Dermis microvascular lymphatic vessel endothelial cell (primary cell): Measurements from ENCODE around the gene CFAP61. TPM values are rescaled to one million over a fixed set of nuclear protein-coding genes. Genes with fewer than 3 reads are reported as not detected.
"Not testable (repeated sequence)": the region's sequence is repeated elsewhere in the genome, so short reads cannot be mapped to it uniquely, and the experiment has no call there.

Source experiments
- DNase-seq, 2 donors: peaks; one replicate each; pipeline versions ENCODE4 v3.0.0 to v3.0.0-alpha.2; 2010; ENCODE audit warnings: low read depth in 2 of 2
- total RNA-seq: library from RNA; depleted of rRNA; stranded (reverse); fragments of >200 nt; gene quantifications from 2 replicates; pipeline ENCODE4 v1.2.1, GENCODE V29; 2014

CFAP61 gene
- total RNA-seq, 1 donor from 2014 or later: not detected

DNA sequence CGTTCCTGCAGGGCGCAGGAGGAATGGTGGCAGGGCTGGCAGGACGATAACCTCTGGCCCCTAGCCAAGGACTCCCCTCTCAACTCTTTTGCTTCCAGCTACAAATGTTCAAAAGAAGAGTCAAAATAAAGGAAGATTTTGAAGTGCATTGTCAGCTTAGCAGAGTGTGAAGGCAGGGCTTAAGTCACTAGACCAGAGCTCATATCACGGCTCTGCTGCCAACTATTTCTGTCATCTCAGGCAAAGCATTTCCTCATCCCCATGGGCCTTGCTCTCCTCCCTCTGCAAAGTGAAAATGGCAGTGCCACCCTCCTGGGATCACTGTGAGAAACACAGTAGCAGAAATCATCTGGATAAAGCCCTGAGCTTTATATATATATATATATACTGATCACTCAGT lies 36.7 kb downstream of the CFAP61 start:
- no peak for DNase-seq

DNA sequence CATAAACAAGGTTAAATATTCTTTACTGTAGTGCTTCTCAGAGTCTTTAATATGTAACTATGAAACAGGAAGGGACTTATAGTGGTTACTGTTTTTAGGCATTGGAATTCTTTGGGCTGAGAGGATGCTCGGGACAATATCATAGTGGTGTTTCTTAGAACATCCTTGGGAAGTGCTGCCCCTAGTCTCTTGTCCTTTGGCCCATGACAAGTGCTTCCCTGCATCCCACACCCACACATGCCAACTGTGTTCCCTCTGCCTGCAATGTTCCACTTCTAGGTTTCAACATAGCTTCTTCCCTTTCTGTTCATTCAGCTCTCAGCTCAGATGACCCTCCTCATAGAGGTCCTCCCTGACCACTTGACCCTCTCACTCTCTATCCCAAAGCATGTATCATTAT lies 37.6 kb downstream of the CFAP61 start:
- DNase-seq: no peak

DNA sequence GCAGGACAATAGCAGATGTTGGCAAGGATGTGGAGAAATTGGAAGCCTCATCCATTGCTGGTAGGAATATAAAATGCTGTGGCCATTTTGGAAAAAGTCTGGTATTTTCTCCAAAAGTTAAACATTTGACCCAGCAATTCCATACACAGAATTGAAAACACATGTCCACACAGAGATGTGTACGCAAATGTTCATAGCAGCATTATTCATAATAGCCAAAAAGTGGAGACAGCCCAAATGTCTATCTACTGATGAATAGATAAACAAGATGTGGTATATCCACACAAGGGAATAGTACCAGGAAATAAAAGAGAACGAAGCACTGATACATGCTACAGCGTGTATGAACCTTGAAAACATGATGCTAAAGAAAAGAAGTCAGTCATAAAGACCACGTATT lies 40.5 kb downstream of the CFAP61 start:
- DNase-seq: no peak

DNA sequence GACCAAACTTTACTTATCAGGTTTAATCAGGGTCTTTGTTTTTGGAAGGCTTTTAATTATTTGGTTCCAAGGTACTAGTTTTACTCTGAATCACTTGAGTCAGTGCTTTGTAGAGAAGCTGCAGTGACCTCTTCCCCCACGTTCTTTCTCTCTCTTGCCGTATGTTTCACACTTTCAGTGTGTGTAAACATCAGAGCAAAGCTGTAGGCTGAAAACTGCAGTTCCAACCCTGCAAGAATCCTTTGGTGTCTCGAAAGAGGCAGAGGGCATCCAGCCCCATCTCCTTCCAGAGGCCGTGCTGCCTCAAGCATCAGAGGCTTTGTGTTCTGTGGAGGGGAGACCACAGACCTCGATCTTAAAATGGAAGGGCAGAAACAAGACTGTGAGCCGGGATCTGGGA lies 42.1 kb downstream of the CFAP61 start:
- no peak for DNase-seq

DNA sequence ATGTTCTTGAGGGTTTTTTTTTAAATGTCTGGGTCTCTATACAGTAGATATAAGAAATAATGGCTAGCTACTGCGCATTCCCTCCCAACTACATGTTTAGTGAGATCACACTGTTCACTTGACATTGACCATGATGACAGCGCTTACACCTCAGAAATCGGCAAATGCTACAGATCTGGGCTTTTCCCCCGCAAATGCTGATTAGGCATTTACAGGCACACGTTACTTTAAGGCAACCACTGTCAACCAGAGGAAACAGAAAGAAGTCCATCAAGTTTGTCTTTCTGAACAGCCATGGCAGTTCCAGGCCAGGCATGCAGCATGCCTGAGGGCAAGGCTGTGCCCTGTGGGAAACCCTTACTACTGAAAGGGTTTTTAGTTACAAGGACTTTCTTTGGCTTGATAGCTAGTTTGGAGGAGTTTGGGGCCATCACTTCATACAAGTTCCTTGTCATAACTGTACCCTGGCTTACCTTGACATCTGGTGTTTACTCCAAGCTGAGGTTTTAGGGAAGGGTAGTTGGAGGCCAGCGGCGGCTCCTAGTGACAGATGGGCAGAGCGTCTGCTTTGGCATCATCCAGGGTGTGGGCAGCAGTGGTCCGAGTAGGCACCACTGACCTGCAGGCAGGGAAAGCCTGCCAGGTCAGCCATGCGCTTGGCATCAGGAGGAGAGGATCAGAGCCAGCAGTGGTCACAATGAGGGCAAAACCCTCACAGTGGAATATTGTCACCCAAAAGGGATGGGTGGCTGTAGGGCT lies 43.0 kb downstream of the CFAP61 start:
- DNase-seq: no peak

DNA sequence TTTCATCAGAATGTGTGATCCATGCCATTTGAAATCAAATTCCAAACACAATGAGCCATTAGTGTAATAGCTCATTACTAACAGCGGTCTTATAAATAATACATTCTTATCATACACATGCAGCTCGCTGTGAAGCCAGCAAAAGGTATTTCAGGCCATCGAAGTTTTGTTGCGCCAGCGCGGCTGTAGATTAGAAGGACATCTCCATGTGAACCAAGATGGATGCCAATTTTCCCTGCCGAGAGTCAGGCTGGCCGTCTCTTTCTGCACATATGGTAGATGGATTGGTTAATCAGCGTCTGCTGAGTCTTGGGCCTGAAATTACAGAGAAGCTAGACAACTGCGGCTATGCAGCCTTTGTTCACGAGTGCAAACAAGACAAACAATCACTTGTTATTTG lies 44.1 kb downstream of the CFAP61 start:
- DNase-seq: no peak

DNA sequence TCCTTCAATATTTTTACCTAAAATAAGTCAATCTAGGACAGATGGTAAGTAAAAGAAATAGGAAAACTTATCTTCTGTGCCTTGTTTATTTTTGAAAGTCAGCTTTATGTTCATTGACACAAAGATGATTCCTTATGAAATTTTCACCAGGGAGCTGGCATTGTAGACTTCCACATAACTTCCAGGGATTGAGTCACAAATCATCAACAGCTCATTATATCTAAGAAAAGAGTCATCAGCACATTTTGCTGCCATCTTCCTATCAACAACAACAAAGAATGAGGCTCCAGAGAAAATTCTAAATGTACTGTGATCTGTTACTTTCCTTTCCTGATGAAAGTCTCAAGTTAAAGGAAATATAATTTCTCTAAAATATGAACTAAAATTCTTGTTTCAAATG lies 48.5 kb downstream of the CFAP61 start:
- DNase-seq: no peak

DNA sequence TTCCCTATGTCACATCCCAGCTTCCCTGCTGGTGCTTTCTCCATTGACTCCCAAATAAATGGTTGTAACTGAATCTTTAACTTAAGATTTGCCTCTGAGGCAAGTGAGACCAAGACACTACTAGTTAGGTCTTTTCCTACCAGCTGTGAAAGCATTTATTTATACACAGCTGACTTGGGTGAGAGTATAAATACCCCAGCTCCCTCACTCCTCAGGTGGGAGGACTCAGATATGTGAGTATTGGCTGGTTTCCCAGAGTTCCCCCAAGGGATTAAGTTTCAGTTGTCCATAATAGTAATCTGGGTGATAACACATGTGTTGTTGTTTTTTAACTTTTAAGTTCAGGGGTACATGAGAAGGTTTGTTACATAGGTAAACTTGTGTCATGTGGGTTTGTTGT lies 49.8 kb downstream of the CFAP61 start:
- DNase-seq: no peak

DNA sequence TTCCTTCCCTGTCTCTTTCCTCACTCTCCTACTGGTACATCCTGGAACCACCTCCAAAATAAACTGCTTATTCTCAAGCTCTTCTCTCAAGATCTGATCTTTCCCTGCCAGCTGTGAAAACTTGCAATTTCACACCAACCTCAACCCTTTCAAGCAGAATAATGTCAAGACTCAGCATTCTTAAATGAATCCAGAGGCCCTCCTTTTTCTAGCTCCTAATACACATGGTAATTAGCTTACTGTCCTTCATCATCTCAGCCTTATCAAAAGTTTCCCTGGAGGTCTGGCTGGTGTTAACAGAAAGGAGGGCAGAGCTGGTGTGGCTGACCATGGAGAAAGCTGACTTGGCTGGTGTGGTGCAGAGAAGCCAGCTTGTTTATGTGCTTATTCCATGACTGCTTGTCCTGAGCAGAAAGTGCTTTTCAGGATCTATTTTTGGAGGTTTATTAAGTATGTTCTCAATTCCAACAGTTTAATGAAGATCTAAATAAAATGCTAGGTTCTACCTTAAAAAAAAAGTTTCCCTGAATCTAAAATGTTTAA lies 50.5 kb downstream of the CFAP61 start:
- no peak for DNase-seq

DNA sequence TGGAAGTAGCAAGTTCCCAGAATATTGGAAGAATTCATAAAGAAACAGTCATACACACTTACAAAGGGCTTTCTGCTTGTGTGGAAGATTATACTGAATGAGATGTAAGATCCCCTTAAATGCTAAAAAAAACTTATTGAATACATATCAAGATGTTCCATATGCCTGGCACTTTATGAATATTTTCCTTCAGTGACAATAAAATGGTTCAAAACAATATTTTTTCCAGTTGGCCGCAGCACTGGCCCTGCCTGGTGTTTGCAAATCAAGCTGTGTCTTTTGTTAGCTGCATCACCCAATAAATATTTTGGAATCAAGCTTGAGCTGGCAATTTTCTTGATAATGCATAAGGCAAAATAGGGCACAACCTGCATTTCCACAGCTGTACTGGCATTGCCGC lies 51.2 kb downstream of the CFAP61 start:
- DNase-seq: no peak

DNA sequence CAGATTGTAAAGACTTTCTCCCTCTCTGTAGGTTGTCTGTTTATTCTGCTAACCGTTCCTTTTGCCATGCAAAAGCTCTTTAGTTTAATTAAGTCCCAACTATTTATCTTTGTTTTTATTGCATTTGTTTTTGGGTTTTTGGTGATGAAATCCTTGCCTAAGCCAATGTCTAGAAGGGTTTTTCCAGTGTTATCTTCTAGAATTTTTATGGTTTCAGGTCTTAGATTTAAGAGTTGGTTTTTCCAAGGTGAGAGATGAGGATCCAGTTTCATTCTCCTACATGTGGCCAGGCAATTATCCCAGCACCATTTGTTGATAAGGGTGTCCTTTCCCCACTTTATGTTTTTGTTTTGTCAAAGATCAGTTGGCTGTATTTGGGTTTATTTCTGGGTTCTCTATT lies 70.9 kb downstream of the CFAP61 start:
- DNase-seq: not testable (repeated sequence)

DNA sequence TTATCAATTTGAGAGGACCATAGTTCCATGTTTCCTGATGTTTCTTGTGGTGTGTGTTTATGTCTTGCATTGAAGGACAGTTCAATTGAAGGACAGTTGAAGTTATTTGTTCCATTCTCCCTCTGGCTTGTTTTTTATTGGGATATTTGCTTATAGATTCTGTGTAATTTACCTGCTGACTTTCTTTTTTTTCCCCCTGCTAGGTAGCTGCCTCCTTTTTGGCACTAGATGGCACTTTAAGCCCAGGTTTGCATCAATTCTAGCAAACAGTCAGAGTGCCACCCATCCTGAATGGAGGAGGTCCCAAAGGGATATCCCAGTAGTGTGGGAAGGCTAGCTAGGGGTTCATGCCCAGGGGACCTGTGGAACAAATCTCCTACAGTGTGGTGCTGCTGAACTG lies 78.1 kb downstream of the CFAP61 start:
- peak in 1 of 2 donors; percentile 34 for DNase-seq

DNA sequence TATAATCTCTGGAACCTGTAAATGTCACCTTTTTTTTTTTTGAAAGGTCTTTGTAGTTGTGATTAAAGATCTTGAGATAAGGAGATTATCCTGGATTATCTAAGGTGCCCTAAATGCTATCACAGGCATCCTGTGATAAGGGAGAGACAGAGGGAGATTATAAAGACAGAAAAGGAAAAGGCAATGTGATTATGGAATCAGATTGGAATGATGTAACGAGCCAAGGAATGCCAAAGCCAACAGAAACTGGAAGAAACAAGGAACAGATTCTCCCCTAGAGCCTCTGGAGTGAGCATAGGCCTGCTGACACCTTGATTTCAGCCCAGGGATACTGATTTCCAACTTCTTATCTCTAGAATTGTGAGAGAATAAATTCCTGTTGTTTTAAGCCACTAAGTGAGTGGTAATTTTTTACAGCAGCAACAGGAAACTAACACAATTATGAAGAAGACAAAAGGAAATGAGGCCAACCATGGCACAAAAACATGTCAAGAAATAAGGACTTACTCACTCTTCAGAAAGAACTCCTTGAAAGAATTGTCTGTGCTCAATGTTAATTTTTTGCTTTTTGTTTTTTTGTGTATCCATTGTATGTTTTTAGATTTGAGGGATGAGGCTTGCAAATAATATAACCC lies 82.7 kb downstream of the CFAP61 start:
- DNase-seq: peak in 1 of 2 donors; percentile 64

DNA sequence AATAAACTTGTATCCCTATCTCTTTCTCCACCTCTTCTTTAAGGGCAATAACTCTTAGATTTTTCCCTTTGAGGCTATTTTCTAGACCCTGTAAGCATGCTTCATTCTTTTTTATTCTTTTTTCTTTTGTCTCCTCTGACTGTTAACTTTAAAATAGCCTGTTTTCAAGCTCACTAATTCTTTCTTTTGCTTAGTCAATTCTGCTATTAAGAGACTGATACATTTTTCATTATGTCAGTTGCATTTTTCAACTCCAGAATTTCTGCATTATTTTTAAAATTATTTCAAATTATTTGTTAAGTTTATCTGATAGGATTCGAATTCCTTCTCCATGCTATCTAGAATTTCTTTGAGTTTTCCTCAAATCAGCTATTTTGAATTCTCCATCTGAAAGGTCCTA lies 84.0 kb downstream of the CFAP61 start:
- DNase-seq: no peak

DNA sequence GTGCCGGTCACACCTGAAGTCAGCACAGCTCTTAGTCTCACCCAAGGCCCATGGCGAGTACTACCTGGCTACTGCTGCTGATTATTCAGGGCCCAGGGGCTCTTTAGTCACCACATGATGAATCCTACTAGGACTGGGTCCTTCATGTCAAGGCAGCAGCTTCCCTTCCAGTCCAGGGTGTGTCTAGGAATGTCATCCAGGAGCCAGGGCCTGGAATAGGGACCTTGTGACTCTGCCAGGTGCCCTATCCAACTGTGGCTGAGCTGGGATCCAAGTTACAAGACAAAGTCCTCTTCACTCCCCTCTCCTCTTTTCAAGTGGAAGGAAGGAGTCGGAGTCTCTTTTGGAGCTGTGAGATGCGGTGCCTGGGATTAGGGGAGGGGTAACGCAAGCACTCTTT lies 85.5 kb downstream of the CFAP61 start:
- no peak for DNase-seq

DNA sequence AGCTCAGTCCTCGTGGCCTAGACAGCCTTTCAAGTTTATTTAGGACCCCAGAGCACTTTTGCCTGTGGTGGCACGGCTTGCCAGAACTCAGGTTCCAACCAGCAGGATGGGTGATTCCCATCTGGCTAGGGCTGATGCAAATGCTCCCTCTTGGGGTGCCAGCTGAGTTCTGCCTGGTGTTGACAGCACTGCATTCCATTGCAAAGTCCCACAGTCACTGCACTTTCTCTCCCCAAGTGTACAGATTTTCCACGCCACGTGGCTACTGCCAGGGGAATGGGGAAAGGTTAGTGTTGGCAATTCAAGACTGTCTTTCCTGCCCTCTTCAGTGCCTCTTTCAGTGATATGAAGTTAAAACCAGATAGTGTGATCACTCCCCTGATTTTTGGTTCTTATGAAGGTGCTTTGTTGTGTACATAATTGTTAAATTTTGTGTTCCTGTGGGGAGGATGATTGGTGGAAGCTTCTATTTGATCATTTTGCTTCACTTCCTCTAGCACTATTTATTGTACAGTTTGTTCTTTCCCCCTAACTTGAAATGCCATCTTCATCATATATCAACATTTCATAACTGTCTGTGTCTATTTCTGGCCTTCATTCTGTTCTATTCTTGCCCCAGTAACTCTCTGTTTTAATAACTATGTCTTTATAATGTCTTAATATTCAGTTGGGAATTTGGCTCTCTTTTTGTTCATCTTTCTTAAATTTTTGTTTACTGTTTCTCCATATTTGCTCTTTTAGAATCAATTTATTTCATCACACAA lies 86.2 kb downstream of the CFAP61 start:
- DNase-seq: no peak

DNA sequence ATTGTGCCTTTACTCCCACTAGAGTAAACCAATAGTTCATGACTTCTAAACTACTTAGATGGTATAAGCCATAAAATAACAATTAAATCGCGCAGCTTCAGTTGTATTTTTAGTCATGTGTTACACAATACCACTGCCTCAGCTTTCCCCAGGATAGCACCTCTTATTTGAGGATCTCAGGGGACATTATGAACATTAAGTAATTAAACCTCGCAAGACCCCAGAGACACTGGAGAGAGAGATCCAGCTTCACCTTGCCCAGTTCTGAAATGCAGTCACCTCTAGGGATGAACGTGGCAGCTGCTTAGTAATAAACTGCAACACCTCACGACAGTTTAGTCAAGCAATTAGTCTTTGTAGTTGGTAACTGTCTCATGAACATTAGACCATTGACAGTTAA lies 87.1 kb downstream of the CFAP61 start:
- no peak for DNase-seq

DNA sequence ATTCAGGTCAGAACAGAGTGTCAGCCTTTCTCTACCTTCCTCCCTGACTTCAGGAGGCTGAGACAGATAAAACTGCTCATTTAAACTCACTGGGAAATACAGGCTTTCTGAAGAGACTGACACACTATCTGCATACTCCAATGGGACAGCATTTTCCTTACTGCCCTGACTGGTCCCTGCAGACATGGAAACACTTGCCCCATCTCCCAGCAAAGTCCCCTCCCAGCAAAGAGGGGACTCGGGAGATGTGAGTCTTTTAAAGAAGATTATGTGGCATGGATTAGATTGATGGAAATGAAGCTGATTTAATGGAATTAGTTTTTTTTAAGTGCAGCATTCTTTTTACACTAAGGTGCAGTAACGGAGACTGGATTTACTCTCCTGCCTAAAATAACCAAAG lies 90.8 kb downstream of the CFAP61 start:
- DNase-seq: no peak

DNA sequence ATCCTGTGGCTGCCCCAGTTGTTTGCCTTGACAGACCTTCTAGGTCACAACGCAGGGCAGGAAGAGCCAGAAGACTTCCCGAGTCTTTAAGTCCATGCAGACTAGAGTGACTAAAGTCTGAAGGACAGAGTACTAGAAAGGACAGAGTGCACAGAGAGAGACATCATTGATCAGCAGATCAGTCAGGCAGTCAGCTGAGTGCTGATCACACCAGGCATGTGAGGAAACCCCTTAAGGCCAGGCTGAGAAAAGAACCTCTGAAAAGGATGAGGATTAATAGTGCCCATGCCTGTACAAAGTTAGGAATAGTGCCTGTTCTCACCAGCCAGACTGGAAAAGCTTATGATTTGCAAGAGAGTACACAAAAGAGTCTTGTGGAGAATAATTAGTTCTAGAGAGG lies 91.3 kb downstream of the CFAP61 start:
- DNase-seq: no peak

DNA sequence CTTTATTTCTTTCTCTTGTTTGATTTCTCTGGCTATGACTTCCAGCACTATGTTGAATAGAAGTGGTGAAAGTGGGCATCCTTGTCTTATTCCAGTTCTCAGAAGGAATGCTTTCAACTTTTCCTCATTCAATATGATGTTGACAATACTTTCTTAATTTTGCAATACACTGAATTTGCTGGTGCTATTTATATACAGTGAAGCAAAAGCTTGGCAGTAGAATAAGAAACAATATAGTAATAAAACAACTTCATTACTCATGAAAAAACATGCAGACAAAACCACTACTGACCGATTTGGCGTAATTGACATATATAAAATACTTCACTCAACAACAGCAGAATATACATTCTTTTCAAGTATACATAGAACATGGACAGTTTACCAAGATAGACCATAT lies 96.4 kb downstream of the CFAP61 start:
- no peak for DNase-seq

DNA sequence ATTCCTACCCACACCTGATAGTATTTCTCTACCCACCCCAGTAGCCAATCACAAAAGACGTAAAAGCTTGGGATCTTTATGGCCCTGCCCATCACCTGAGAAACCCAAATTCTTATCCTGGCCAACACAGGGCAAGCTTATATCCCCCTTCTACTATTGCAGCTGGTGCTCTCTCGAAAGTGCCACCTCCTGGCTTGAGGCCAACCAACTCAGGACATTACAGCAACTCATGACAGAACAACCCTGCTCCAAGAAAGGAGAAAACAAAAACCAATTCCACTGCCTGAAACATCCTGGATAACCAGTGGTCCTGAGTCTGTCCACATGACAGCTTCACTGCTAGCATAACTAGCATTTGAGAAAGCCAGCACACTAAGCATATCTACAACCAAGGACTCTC lies 97.9 kb downstream of the CFAP61 start:
- no peak for DNase-seq

DNA sequence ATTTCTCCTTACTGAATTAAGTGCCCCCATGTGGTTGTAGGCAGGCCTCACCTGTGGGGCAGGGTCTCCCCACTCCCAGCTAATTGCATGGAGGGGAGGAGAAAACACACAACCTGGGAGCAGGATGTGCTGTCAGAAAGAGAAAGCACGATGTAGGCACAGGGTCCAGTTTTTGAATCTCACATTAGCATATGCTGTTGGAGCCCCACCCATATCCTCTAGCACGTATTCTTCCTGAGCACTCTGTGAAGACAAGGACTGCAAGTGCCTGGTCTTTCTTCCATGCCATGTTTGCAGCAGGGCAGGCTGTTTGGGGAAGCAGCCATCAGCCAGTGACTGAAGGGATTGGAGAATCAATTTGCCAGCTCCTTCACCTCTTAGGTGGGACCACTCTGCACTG lies 108.2 kb downstream of the CFAP61 start:
- no peak for DNase-seq
